ENCODE results near the gene CDKN2B-AS1. TPM values are rescaled to one million over a fixed set of nuclear protein-coding genes. Genes with fewer than 3 reads are reported as not detected.

Gene CDKN2B-AS1
- total RNA-seq, 1 donor from 2014 or later = 3.5 TPM

DNA sequence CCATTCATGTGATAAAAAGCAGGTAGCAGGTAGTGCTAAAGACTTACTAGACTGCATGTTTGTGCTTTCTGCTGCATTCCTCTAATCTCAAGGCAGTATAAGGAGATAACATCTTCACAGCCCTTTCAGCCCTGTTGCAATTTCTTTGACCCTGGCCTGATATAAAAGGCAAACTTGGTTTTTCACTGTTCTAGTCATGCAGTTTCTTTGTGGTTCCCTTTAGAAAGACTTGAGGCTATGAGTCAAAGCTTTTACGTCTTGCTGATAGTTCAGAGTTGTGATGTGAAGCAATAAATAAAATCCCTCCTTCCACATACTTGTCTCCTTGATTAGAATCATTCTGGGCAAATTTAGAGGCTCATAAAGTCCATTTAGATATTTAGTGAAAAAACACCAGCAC is 103.1 kb downstream of the CDKN2B-AS1 start:
- H3K4me1 Mint-ChIP-seq (ENCODE audit: low read depth) = peaks cover 41% of the 10 kb centered on the region
- DNase-seq (ENCODE audit: low spot score) = no peak
- H3K9me3 Mint-ChIP-seq (ENCODE audit: low read depth) = peaks cover 17% of the 10 kb centered on the region
- no peaks in the 10 kb centered on the region for H3K27me3 Mint-ChIP-seq (ENCODE audit: low read depth)
- H3K27ac Mint-ChIP-seq (ENCODE audit: unreplicated experiment) = peak overlapping the region; percentile 71
- H3K4me3 Mint-ChIP-seq (ENCODE audit: unreplicated experiment) = no peak overlapping the region
- TF ChIP-seq, protein P1, sequence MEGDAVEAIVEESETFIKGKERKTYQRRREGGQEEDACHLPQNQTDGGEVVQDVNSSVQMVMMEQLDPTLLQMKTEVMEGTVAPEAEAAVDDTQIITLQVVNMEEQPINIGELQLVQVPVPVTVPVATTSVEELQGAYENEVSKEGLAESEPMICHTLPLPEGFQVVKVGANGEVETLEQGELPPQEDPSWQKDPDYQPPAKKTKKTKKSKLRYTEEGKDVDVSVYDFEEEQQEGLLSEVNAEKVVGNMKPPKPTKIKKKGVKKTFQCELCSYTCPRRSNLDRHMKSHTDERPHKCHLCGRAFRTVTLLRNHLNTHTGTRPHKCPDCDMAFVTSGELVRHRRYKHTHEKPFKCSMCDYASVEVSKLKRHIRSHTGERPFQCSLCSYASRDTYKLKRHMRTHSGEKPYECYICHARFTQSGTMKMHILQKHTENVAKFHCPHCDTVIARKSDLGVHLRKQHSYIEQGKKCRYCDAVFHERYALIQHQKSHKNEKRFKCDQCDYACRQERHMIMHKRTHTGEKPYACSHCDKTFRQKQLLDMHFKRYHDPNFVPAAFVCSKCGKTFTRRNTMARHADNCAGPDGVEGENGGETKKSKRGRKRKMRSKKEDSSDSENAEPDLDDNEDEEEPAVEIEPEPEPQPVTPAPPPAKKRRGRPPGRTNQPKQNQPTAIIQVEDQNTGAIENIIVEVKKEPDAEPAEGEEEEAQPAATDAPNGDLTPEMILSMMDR (IDR thresholded peaks at IDR 0.05) = no peak
- H3K36me3 Mint-ChIP-seq (ENCODE audit: low read depth) = peaks cover 15% of the 10 kb centered on the region

- Mint-ChIP-seq H3K27ac (ENCODE audit: unreplicated experiment) (peak overlapping the region; percentile 55), H3K4me3 (ENCODE audit: unreplicated experiment) (no peak overlapping the region), H3K9me3 (ENCODE audit: low read depth) (peaks cover 11% of the 10 kb centered on the region), H3K27me3 (ENCODE audit: low read depth) (no peaks in the 10 kb centered on the region), H3K4me1 (ENCODE audit: low read depth) (peaks cover 50% of the 10 kb centered on the region), H3K36me3 (ENCODE audit: low read depth) (peaks cover 11% of the 10 kb centered on the region)
- DNase-seq (ENCODE audit: low spot score) = no peak
- TF ChIP-seq, protein P1 (IDR thresholded peaks at IDR 0.05) = no peak
Measured at GRCh38 chr9:22098643-22099332, 104.2 kb downstream of the CDKN2B-AS1 start.

DNA sequence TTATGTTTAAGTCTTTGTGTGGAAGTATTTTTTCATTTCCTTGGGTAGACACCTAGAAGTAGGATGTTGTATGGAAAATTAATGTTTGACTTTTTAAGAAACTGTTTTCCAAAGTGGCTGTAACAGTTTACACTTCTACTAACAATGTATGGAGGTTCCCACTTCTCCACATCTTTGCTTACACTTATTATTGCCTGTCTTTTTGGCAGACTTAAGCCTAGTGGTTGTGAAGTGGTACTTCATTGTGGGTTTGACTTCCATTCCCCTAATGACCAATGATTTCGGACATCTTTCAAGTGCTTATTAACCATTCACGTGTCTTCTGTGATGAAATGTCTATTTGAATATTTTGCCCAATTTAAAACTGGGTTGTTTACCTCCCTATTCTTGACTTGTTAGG is 106.0 kb downstream of the CDKN2B-AS1 start:
- Mint-ChIP-seq H3K27ac (ENCODE audit: unreplicated experiment) (no peak overlapping the region), H3K4me1 (ENCODE audit: low read depth) (peaks cover 68% of the 10 kb centered on the region), H3K27me3 (ENCODE audit: low read depth) (no peaks in the 10 kb centered on the region), H3K36me3 (ENCODE audit: low read depth) (peaks cover 8% of the 10 kb centered on the region), H3K4me3 (ENCODE audit: unreplicated experiment) (no peak overlapping the region), H3K9me3 (ENCODE audit: low read depth) (peaks cover 5% of the 10 kb centered on the region)
- DNase-seq (ENCODE audit: low spot score) = no peak
- TF ChIP-seq, protein P1 (IDR thresholded peaks at IDR 0.05) = peak; percentile 28

GRCh38 chr9:22102146-22103053 is 107.8 kb downstream of the CDKN2B-AS1 start:
- Mint-ChIP-seq H3K27ac (ENCODE audit: unreplicated experiment) (peak overlapping the region; percentile 93), H3K36me3 (ENCODE audit: low read depth) (peaks cover 6% of the 10 kb centered on the region), H3K4me1 (ENCODE audit: low read depth) (peaks cover 76% of the 10 kb centered on the region), H3K4me3 (ENCODE audit: unreplicated experiment) (no peak overlapping the region), H3K9me3 (ENCODE audit: low read depth) (peaks cover 5% of the 10 kb centered on the region), H3K27me3 (ENCODE audit: low read depth) (no peaks in the 10 kb centered on the region)
- TF ChIP-seq, protein P1 (IDR thresholded peaks at IDR 0.05) = no peak
- DNase-seq (ENCODE audit: low spot score) = no peak

Data from chondrocyte (in vitro differentiated cells).